Measurements from ENCODE around the gene BPIFB6.

- no peak for TF ChIP-seq MEF2A (IDR thresholded peaks at IDR 0.05; ENCODE audit: borderline replicate concordance, low read depth)
- no peak for TF ChIP-seq CTCF (IDR thresholded peaks at IDR 0.05)
- TF ChIP-seq EZH2phosphoT487 (IDR thresholded peaks at IDR 0.05; ENCODE audit: borderline replicate concordance, low read depth) = no peak
- no peak for TF ChIP-seq TEAD4 (IDR thresholded peaks at IDR 0.05; ENCODE audit: borderline replicate concordance, insufficient read depth)
- no peak for TF ChIP-seq RFX5 (IDR thresholded peaks at IDR 0.05; ENCODE audit: low read length)
- TF ChIP-seq RAD21 (IDR thresholded peaks at IDR 0.05; ENCODE audit: low read length) = no peak
- TF ChIP-seq USF2 (IDR thresholded peaks at IDR 0.05; ENCODE audit: borderline replicate concordance, low read depth, low read length) = no peak
- TF ChIP-seq CHD2 (IDR thresholded peaks at IDR 0.05; ENCODE audit: low read length, partially characterized antibody) = no peak
- TF ChIP-seq POLR2AphosphoS5 (IDR thresholded peaks at IDR 0.05; ENCODE audit: low read depth, low read length) = no peak
These were observed 6.1 kb upstream of the BPIFB6 start for GRCh38 chr20:33025318-33025876.

Data from SK-N-SH (cell line).